HG02973 (cell line): ENCODE measurements around the gene PARD6B.
"Not testable (repeated sequence)": the region's sequence is repeated elsewhere in the genome, so short reads cannot be mapped to it uniquely, and the experiment has no call there.

Experiments
- ATAC-seq: cut with Tn5 transposase; IDR thresholded peaks from one replicate; pipeline ENCODE4 v1.9.1; 2021; ENCODE audit warnings: moderate library complexity; ENCODE audit not compliant: unreplicated experiment

PARD6B gene

GRCh38 chr20:50703651-50704438 lies 27.5 kb upstream of the PARD6B start:
- ATAC-seq, result not testable (repeated sequence)

GRCh38 chr20:50704514-50704913 lies 26.9 kb upstream of the PARD6B start:
- no peak for ATAC-seq

- ATAC-seq, result no peak
These were observed 26.4 kb upstream of the PARD6B start for GRCh38 chr20:50704971-50705370.

GRCh38 chr20:50708845-50709635 lies 22.3 kb upstream of the PARD6B start:
- no peak for ATAC-seq

- no peak for ATAC-seq
These were observed 21.8 kb upstream of the PARD6B start for GRCh38 chr20:50709636-50709973.

GRCh38 chr20:50710492-50711063 lies 20.8 kb upstream of the PARD6B start:
- ATAC-seq, result no peak

- no peak for ATAC-seq
These were observed 20.1 kb upstream of the PARD6B start for GRCh38 chr20:50711113-50711825.

GRCh38 chr20:50712771-50713656 lies 18.4 kb upstream of the PARD6B start:
- ATAC-seq, result no peak

- no peak for ATAC-seq
These were observed 17.7 kb upstream of the PARD6B start for GRCh38 chr20:50713657-50714101.

GRCh38 chr20:50714426-50714825 lies 17.0 kb upstream of the PARD6B start:
- not testable (repeated sequence) for ATAC-seq

- no peak for ATAC-seq
These were observed 15.7 kb upstream of the PARD6B start for GRCh38 chr20:50715694-50716093.

GRCh38 chr20:50716518-50716917 lies 14.9 kb upstream of the PARD6B start:
- no peak for ATAC-seq

GRCh38 chr20:50717312-50717711 lies 14.1 kb upstream of the PARD6B start:
- ATAC-seq, result no peak

GRCh38 chr20:50717974-50718761 lies 13.2 kb upstream of the PARD6B start:
- no peak for ATAC-seq

- no peak for ATAC-seq
These were observed 12.1 kb upstream of the PARD6B start for GRCh38 chr20:50719328-50719727.

GRCh38 chr20:50720026-50720425 lies 11.4 kb upstream of the PARD6B start:
- no peak for ATAC-seq

- ATAC-seq, result no peak
These were observed 10.8 kb upstream of the PARD6B start for GRCh38 chr20:50720582-50720981.

GRCh38 chr20:50721881-50722281 lies 9.5 kb upstream of the PARD6B start:
- ATAC-seq, result no peak

- ATAC-seq, result no peak
These were observed 8.8 kb upstream of the PARD6B start for GRCh38 chr20:50722424-50723155.
